ENCODE data around the gene DOHH. TPM values are rescaled to one million over a fixed set of nuclear protein-coding genes. Genes with fewer than 3 reads are reported as not detected.

Gene DOHH
- total RNA-seq, result 16.9 and 19.4 TPM in 2 replicates

- intact Hi-C loops (cut with micrococcal nuclease), result loop anchor here (1.0 to 10.0 kb wide), 7 partner anchors 65 to 1294 kb away; partner anchors contain the start of genes EEF2, FEM1A, NCLN and SGTA
These were observed at the start of gene DOHH for GRCh38 chr19:3500429-3501101. Gene DOHH (minus strand): TSS chr19:3500674. CDS start chr19:3496814, 3,860 bp downstream.

- intact Hi-C loops (cut with micrococcal nuclease), result loop anchor here (5.0 kb wide), 2 partner anchors 32 to 157 kb away; partner anchors contain the start of gene TJP3
These were observed 49.3 kb upstream of the DOHH start for GRCh38 chr19:3549816-3550215.

GRCh38 chr19:3548606-3549005, 48.1 kb upstream of the DOHH start:
- intact Hi-C loops (cut with micrococcal nuclease), result loop anchor here (5.0 kb wide), 2 partner anchors 34 to 159 kb away; partner anchors contain the start of gene TJP3

GRCh38 chr19:3547767-3548282, 47.4 kb upstream of the DOHH start:
- intact Hi-C loops (cut with micrococcal nuclease), result loop anchor here (5.0 kb wide), 2 partner anchors 34 to 159 kb away; partner anchors contain the start of gene TJP3

- intact Hi-C loops (cut with micrococcal nuclease), result loop anchor here (5.0 kb wide), 2 partner anchors 35 to 160 kb away; partner anchors contain the start of gene TJP3
These were observed 46.8 kb upstream of the DOHH start for GRCh38 chr19:3547301-3547731.

GRCh38 chr19:3546119-3546518, 45.6 kb upstream of the DOHH start:
- intact Hi-C loops (cut with micrococcal nuclease), result loop anchor here (5.0 kb wide), 2 partner anchors 36 to 161 kb away; partner anchors contain the start of gene TJP3

- intact Hi-C loops (cut with micrococcal nuclease), result loop anchor here (2.0 to 5.0 kb wide), 3 partner anchors 37 to 162 kb away; partner anchors contain the start of gene TJP3
These were observed 45.2 kb upstream of the DOHH start for GRCh38 chr19:3545669-3546034.

GRCh38 chr19:3544742-3545668, 44.5 kb upstream of the DOHH start:
- intact Hi-C loops (cut with micrococcal nuclease), result loop anchor here (2.0 to 5.0 kb wide), 3 partner anchors 37 to 162 kb away; partner anchors contain the start of gene TJP3

GRCh38 chr19:3544058-3544376, 43.5 kb upstream of the DOHH start:
- intact Hi-C loops (cut with micrococcal nuclease), result loop anchor here (2.0 kb wide), 1 partner anchor 75 kb away; no protein-coding TSS in a partner anchor

GRCh38 chr19:3543150-3544057, 42.9 kb upstream of the DOHH start:
- intact Hi-C loops (cut with micrococcal nuclease), result loop anchor here (2.0 kb wide), 1 partner anchor 75 kb away; no protein-coding TSS in a partner anchor

- intact Hi-C loops (cut with micrococcal nuclease), result no loop called here
These were observed 39.3 kb upstream of the DOHH start for GRCh38 chr19:3539756-3540118.

- intact Hi-C loops (cut with micrococcal nuclease), result no loop called here
These were observed 38.7 kb upstream of the DOHH start, which contains the start of gene TEKTIP1 for GRCh38 chr19:3538965-3539755. Gene TEKTIP1 (plus strand): TSS chr19:3539174. CDS start chr19:3539178, 4 bp downstream.

- intact Hi-C loops (cut with micrococcal nuclease), result no loop called here
These were observed 37.9 kb upstream of the DOHH start for GRCh38 chr19:3538258-3538929.

- intact Hi-C loops (cut with micrococcal nuclease), result no loop called here
These were observed 37.2 kb upstream of the DOHH start for GRCh38 chr19:3537438-3538240.

- intact Hi-C loops (cut with micrococcal nuclease), result no loop called here
These were observed 36.6 kb upstream of the DOHH start for GRCh38 chr19:3537101-3537437.

GRCh38 chr19:3536429-3537100, 36.1 kb upstream of the DOHH start:
- intact Hi-C loops (cut with micrococcal nuclease), result no loop called here

- intact Hi-C loops (cut with micrococcal nuclease), result no loop called here
These were observed 35.5 kb upstream of the DOHH start for GRCh38 chr19:3535981-3536380.

GRCh38 chr19:3535563-3535965, 35.1 kb upstream of the DOHH start:
- intact Hi-C loops (cut with micrococcal nuclease), result no loop called here

All from T-helper 1 cell treated with Interleukin-12 subunit alpha and Interleukin-12 subunit beta and Interleukin-4 antibody, amounts not matched to agents 30 ng/mL and 1 ng/mL, for 36 hours (primary cell).